ENCODE results near the gene SCNN1A.
"Not testable (repeated sequence)": the region's sequence is repeated elsewhere in the genome, so short reads cannot be mapped to it uniquely, and the experiment has no call there.

Gene SCNN1A

GRCh38 chr12:6346235-6346832 is 29.0 kb downstream of the SCNN1A start:
- no peak for DNase-seq

DNA sequence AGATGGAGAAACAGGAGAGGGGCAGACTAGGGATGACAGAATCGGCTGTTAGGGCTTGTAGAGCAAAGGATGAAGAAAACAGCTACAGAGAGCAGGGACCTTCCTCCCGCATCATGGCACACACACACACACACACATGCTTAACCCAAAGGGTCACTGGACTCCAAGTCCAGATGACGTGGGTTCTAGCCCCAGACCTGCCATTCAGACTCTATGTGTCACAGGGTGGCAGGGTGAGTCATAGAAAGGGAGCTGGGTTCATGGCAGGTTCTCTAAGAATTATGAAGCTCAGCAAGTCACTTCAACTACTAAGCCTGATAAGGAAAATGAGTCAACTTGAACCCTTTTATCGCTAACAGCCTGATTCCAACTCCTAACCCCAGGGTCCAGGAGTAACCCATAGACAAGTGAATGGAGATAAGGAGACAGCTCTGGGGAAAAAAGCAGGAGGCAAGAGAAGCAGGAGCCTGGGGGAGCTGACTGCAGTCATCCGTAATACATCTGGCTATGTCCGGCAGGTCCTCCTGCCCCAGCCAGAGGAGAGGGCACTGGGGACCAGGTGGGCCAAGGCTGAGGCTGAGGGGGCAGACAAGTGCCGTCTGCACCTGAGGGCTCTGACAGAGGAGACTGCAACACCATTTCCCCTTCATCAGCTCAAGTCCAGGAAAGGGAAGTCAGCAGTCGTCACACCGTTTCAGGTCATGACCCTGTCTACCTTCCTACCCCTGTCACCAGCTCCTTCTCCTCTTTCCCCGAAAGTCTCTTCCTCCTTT is 29.9 kb downstream of the SCNN1A start:
- DNase-seq = no peak

GRCh38 chr12:6344101-6344660 is 31.2 kb downstream of the SCNN1A start:
- DNase-seq = not testable (repeated sequence)

GRCh38 chr12:6343518-6343917 is 31.8 kb downstream of the SCNN1A start:
- DNase-seq = no peak

DNA sequence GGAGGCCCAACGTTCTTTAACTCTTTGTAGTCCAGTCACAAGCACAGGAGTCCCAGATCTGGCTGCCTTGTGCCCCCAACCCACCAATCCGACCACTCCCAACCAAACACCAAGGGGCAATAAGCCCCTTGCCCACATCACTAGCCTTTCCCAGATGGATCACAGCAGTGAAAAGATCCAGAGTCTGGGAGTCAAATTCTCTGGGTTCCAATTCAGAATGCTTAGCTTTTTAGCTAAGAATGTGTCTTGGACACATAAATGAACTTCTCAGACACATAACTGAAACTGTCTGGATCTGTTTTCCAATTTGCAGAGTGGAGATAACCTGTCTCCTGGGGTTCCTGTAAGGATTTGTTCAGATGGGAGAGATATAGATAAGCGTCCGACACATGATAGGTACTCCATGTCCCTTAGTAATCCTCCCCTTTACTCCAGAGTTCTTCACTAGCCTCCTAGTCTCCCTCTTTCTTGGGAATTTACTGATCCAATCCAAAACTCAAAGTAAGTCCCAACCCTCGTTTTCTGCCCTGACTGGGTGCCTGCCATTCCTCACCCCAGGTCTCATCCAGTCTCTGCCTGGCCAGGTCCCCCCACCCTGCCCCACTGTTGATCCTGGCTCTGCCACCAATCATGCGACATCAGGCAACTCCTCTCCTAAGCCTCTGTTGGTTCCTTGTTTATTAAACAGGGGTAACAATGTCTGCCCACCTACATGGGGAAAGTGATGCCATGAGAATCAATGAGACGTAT is 33.0 kb downstream of the SCNN1A start:
- DNase-seq = no peak

- DNase-seq = no peak
Observed at GRCh38 chr12:6341417-6342139, 33.8 kb downstream of the SCNN1A start, which contains the start of gene TNFRSF1A. Gene TNFRSF1A (minus strand): TSS chr12:6342076. CDS start chr12:6341814, 262 bp downstream.

GRCh38 chr12:6340745-6341416 is 34.5 kb downstream of the SCNN1A start:
- no peak for DNase-seq

DNA sequence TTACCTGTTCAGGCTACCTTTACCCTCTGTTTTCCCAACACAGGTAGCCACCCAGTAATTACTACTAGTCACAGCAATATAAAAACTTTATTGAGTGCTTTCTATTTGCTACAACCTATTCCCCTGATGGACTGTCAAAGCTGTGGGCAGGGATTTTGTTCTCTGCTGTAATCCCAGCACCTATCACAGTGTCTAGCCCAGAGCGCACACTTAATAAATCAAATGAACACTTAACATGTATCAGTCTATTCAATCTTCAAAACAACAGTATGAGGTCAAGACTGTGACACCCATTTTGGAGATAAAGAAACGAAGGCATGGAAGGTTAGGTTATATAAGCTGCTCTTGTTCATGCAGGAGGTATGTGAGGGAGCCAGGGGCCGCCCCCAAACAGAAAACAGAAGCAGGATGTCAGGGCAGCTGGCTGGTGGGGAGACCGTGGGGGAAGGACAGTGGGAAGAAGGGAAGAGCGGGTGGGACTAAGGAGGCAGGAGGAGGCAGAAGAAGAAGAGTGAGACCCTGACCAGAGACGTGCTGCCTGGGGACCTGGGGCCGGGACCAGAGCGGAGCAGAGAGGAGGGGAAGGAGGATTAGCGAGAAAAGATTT is 35.2 kb downstream of the SCNN1A start:
- DNase-seq = no peak

- no peak for DNase-seq
Observed at GRCh38 chr12:6338955-6339354, 36.4 kb downstream of the SCNN1A start.

DNA sequence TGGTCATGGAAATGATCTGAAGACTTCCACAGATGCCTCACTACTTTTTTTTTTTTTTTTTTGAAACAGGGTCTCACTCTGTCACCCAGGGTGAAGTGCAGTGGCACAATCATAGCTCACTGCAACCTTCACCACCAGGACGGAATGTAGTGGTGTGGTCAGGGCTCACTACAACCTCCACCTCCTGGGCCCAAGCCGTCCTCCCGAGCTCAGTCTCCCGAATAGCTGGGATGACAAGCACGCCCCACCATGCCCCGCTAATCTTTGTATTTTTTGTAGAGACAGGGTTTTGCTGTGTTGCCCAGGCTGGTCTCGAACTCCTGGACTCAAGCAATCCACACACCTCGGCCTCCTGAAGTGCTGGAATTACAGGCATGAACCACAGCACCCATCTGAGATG is 36.8 kb downstream of the SCNN1A start:
- not testable (repeated sequence) for DNase-seq

DNA sequence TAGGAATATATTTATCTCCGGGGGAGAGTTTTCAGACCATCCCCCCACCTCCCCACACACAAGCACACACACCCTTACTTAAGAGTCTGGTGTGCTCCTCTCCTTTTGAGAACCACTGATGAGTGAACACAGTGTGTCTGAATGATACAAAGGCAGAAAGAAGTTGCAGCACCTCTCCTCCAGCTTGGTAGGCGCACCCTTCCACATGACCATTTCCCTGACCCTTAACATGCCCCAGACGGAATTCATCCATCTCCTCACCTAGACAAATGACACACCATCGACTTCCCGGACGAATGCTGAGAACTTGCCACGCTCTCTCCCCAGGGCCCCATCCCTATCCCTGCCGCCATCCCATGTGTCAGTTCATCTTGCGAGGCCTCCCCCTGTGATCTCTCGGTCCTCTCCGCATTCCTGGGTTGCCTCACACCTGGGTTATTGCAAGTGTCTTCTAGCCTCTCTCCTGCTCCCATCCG is 37.4 kb downstream of the SCNN1A start:
- no peak for DNase-seq

DNA sequence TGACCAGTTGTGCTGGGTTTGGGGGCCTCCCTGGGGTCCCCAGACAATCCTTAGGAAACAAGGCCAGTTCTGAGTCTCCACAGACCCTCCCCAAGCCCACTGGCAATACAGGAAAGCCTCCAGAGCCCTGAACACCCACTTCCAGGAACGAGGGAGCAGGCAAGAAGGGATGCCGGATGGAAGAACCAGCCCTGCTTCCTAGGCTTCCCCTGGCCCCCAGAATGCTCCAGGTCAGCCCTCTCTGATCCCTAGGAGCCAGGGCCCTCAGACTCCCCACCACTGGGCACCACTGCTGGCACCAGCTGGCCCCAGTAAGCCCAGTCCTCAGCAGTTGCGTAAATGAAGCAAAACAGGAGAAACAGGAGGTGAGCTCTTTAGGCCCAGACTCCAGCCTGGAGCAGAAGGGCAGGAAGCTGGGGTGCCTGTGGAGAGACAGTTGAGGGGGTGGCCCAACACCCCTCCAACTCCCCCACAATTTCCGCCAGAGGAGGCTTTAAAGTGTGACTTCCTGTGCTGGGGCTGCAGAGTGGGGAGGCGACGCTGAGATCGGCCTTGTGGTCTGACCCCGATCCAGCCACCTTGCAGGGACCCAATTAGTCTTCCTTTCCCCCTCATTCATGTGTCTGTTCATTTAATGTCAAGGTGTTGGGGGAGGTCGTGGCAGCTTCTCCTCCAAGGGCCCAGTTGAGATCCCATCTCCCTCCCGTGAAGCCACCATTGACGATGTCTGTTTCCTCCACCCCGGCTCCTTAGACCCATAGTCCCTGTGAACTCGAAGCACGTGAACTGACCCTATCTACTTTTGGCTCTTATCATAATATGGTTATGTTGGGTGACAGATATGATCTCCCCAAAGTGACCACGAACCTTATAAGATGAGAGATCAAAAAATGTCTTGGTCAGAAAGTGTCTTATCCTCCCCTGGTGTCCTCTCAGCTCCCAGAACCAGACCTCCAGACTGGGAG is 38.2 kb downstream of the SCNN1A start:
- no peak for DNase-seq

DNA sequence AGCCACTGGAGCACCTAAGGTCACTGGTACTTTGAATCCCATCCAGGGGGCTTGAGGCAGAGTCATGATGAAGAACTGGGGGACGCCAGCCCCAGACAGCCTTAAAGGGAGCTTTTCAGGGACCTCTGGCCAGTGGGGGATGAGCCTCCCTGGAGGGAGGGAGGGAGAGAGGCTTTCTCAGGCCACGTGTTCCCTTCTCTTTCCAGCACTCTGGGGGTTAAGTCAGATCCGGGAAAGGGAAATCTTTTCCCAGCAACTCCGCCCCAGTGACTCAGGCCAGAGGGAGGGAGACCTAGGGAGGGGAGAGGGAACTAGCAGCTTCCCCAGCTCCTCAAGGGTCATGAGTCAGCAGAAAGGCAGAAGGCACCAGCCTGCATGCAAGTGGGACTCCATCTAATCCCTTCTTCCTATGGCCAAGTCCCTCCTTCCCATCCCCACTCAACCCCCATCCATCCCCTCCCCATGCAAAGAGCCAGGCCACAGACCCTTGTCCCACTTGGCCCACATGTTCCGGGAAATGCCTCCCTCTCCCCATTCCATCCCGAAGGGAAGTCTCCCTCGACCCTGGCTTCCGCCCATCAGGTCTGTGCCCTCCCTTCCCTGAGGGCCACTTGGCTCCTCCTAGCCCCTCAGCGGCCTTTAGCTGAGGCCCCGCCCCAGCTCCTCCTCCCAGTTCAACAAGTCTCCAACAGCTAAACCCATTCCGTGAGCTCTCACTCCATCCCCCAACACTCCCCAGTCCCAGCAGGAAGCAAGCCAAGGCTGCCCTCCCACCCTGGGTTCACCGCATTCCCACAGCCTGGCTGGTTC is 39.1 kb downstream of the SCNN1A start:
- no peak for DNase-seq

GRCh38 chr12:6335451-6336078 is 39.8 kb downstream of the SCNN1A start:
- DNase-seq = no peak

DNA sequence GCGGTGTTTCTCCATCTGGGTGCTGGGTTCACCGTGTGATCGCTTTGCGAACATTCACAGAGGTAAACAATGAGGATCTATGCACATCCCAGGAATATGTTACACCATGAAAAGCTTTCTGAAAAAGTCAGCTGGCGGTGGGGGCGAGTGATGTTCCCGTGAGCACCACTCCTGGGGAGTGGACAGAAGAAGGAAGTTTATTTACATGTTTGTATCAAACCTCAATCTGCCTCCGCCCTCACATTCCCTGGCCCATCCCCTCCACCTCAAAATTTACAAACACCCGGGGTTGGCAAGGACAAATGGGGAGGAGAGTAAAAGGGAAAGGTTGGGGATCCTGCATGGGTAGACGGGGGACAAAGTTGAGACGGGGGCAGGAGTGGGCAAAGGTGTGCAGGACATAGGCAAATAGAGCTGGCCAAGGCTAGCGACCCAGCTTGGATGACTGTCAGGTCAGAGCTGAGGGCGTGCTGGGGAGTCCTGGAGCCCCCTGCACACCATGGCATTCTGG is 40.4 kb downstream of the SCNN1A start:
- DNase-seq = no peak

DNA sequence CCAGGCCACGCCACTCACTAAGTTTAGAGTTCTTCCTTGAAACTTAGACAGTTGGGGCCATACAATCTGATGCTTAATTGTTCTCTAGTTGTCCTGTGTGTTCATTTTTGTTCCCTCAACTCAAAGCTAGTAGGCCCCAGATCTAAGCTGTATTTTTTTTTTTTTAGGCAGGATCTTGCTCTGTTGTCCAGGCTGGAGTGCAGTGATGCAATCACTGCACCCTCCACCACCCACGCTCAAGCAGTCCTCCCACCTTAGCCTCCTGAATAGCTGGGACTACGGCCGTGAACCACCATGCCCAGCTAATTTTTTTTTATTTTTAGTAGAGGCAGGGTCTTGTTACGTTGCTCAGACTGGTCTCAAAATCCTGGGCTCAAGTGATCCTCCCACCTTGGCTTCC is 41.0 kb downstream of the SCNN1A start:
- DNase-seq = no peak

- DNase-seq = no peak
Observed at GRCh38 chr12:6333566-6333965, 41.8 kb downstream of the SCNN1A start.

GRCh38 chr12:6333029-6333428 is 42.3 kb downstream of the SCNN1A start:
- DNase-seq = no peak

GRCh38 chr12:6332459-6332858 is 42.9 kb downstream of the SCNN1A start:
- DNase-seq = no peak

Data from NCI-H1048 (cell line).